ENCODE measurements around the gene UNC45A. TPM values are rescaled to one million over a fixed set of nuclear protein-coding genes. Genes with fewer than 3 reads are reported as not detected.

Gene UNC45A
- polyA plus RNA-seq, 1 donor (not counting 4 experiments of a cell fraction or from before 2014, with no cell fraction given): 63.1 TPM

GRCh38 chr15:90987561-90988141, 52.6 kb downstream of the UNC45A start:
- H3K27me3 ChIP-seq (ENCODE audit: control insufficient read depth, extremely low read depth, insufficient read depth, low read length): no peaks in the 10 kb centered on the region
- dilution Hi-C loops (cut with MboI; ENCODE audit: extremely low pct_ligation_motif_present, low sequenced_read_pairs): no loop called here
- TF ChIP-seq EZH2 (IDR thresholded peaks at IDR 0.05; ENCODE audit: low read length) (no peak), CTCF (optimal IDR thresholded peaks at IDR 0.05 in 1 of 3, IDR thresholded peaks at IDR 0.05 in 1 of 3, conservative IDR thresholded peaks at IDR 0.05 in 1 of 3; ENCODE audit: extremely low read depth in 1 of 3, insufficient read depth in 2 of 3, low read length in 3 of 3) (no peak)
- no peak overlapping the region for H3K4me3 ChIP-seq (ENCODE audit: control insufficient read depth in 2 of 3, extremely low read depth in 1 of 3, insufficient read depth in 2 of 3, low read depth in 1 of 3, low read length in 3 of 3)
- peak overlapping the region; percentile 59 for H3K4me2 ChIP-seq (ENCODE audit: control insufficient read depth, extremely low read depth, insufficient read depth, low read depth, low read length)
- FAIRE-seq: no peak
- peaks cover 87% of the 10 kb centered on the region for H3K79me2 ChIP-seq (ENCODE audit: control insufficient read depth, insufficient read depth, low read length)
- H3K4me1 ChIP-seq (ENCODE audit: control insufficient read depth, extremely low read depth, insufficient read depth, low read length): peaks cover 5% of the 10 kb centered on the region
- no peak overlapping the region for H3K9ac ChIP-seq (ENCODE audit: control insufficient read depth, extremely low read depth, insufficient read depth, low read length)
- H3K36me3 ChIP-seq (ENCODE audit: control insufficient read depth in 2 of 2, extremely low read depth in 1 of 2, insufficient read depth in 2 of 2, low read length in 2 of 2): peaks cover 0 to 21% of the 10 kb centered on the region in 2 experiments
- H3K9me3 ChIP-seq (ENCODE audit: control insufficient read depth, low read depth, low read length): no peaks in the 10 kb centered on the region
- H3K9me1 ChIP-seq (ENCODE audit: control insufficient read depth, extremely low read depth, insufficient read depth, low read length): peaks cover 4% of the 10 kb centered on the region
- no peak for DNase-seq (ENCODE audit: low read depth, low spot score)
- H4K20me1 ChIP-seq (ENCODE audit: control insufficient read depth, extremely low read depth, insufficient read depth, low read length): no peaks in the 10 kb centered on the region
- H3K27ac ChIP-seq (ENCODE audit: control insufficient read depth, insufficient read depth, low read length): peak overlapping the region; percentile 20
- H2AFZ ChIP-seq (ENCODE audit: control insufficient read depth, low read length): peak overlapping the region; percentile 40

- dilution Hi-C loops (cut with MboI; ENCODE audit: extremely low pct_ligation_motif_present, low sequenced_read_pairs): no loop called here
- no peaks in the 10 kb centered on the region for H3K27me3 ChIP-seq (ENCODE audit: control insufficient read depth, extremely low read depth, insufficient read depth, low read length)
- H3K36me3 ChIP-seq (ENCODE audit: control insufficient read depth in 2 of 2, extremely low read depth in 1 of 2, insufficient read depth in 2 of 2, low read length in 2 of 2): peaks cover 0 to 15% of the 10 kb centered on the region in 2 experiments
- peaks cover 4% of the 10 kb centered on the region for H3K9me1 ChIP-seq (ENCODE audit: control insufficient read depth, extremely low read depth, insufficient read depth, low read length)
- no peak for TF ChIP-seq EZH2 (IDR thresholded peaks at IDR 0.05; ENCODE audit: low read length)
- no peak for TF ChIP-seq CTCF (optimal IDR thresholded peaks at IDR 0.05 in 1 of 3, IDR thresholded peaks at IDR 0.05 in 1 of 3, conservative IDR thresholded peaks at IDR 0.05 in 1 of 3; ENCODE audit: extremely low read depth in 1 of 3, insufficient read depth in 2 of 3, low read length in 3 of 3)
- H3K27ac ChIP-seq (ENCODE audit: control insufficient read depth, insufficient read depth, low read length): no peak overlapping the region
- no peak for FAIRE-seq
- no peaks in the 10 kb centered on the region for H3K9me3 ChIP-seq (ENCODE audit: control insufficient read depth, low read depth, low read length)
- DNase-seq (ENCODE audit: low read depth, low spot score): no peak
- H4K20me1 ChIP-seq (ENCODE audit: control insufficient read depth, extremely low read depth, insufficient read depth, low read length): no peaks in the 10 kb centered on the region
- no peak overlapping the region for H2AFZ ChIP-seq (ENCODE audit: control insufficient read depth, low read length)
- H3K9ac ChIP-seq (ENCODE audit: control insufficient read depth, extremely low read depth, insufficient read depth, low read length): no peak overlapping the region
- H3K4me1 ChIP-seq (ENCODE audit: control insufficient read depth, extremely low read depth, insufficient read depth, low read length): peaks cover 7% of the 10 kb centered on the region
- no peak overlapping the region for H3K4me2 ChIP-seq (ENCODE audit: control insufficient read depth, extremely low read depth, insufficient read depth, low read depth, low read length)
- peaks cover 93% of the 10 kb centered on the region for H3K79me2 ChIP-seq (ENCODE audit: control insufficient read depth, insufficient read depth, low read length)
- H3K4me3 ChIP-seq (ENCODE audit: control insufficient read depth in 2 of 3, extremely low read depth in 1 of 3, insufficient read depth in 2 of 3, low read depth in 1 of 3, low read length in 3 of 3): no peak overlapping the region
Observed at GRCh38 chr15:90988296-90988695, 53.2 kb downstream of the UNC45A start.

All from keratinocyte (primary cell).